Measurements from ENCODE around the gene TEX22.

- TF ChIP-seq PKNOX1 (IDR thresholded peaks at IDR 0.05), result no peak
- no peak for TF ChIP-seq HDGF (IDR thresholded peaks at IDR 0.05; ENCODE audit: borderline replicate concordance)
- no peak for TF ChIP-seq SP1 (IDR thresholded peaks at IDR 0.05)
- TF ChIP-seq SUZ12 (IDR thresholded peaks at IDR 0.05), result no peak
- no peak for TF ChIP-seq BHLHE40 (IDR thresholded peaks at IDR 0.05; ENCODE audit: borderline replicate concordance)
- no peak for TF ChIP-seq L3MBTL2 (conservative IDR thresholded peaks at IDR 0.05)
- TF ChIP-seq FOXA1 (IDR thresholded peaks at IDR 0.05), result no peak
- no peak for TF ChIP-seq TARDBP (IDR thresholded peaks at IDR 0.05)
- TF ChIP-seq ZNF384 (IDR thresholded peaks at IDR 0.05), result no peak
- no peak for TF ChIP-seq ARNT (IDR thresholded peaks at IDR 0.05)
Observed at GRCh38 chr14:105460616-105461015, 62.3 kb downstream of the TEX22 start.
